Frontal cortex (tissue), 4 donors: ENCODE results near the gene CASS4. TPM values are rescaled to one million over a fixed set of nuclear protein-coding genes. Genes with fewer than 3 reads are reported as not detected.
"Not testable (repeated sequence)": the region's sequence is repeated elsewhere in the genome, so short reads cannot be mapped to it uniquely, and the experiment has no call there.

Experiments
- DNase-seq, 2 donors: peaks; one replicate each; pipeline ENCODE4 v3.0.0; 2012; ENCODE audit warnings: low spot score in 2 of 2
- FAIRE-seq: peaks from 2 replicates; lab custom pipeline; 2012; peaks lifted over from hg19 to GRCh38; lab: Jason Lieb, UNC
- total RNA-seq: library from RNA; depleted of rRNA; stranded (reverse); fragments of >200 nt; gene quantifications from one replicate; pipeline ENCODE4 v1.2.3, GENCODE V29; 2014
- donor health status: control.
- donor health status: control.
- donor health status: control.

CASS4 gene
- total RNA-seq, 1 donor from 2014 or later: under 0.01 TPM

DNA sequence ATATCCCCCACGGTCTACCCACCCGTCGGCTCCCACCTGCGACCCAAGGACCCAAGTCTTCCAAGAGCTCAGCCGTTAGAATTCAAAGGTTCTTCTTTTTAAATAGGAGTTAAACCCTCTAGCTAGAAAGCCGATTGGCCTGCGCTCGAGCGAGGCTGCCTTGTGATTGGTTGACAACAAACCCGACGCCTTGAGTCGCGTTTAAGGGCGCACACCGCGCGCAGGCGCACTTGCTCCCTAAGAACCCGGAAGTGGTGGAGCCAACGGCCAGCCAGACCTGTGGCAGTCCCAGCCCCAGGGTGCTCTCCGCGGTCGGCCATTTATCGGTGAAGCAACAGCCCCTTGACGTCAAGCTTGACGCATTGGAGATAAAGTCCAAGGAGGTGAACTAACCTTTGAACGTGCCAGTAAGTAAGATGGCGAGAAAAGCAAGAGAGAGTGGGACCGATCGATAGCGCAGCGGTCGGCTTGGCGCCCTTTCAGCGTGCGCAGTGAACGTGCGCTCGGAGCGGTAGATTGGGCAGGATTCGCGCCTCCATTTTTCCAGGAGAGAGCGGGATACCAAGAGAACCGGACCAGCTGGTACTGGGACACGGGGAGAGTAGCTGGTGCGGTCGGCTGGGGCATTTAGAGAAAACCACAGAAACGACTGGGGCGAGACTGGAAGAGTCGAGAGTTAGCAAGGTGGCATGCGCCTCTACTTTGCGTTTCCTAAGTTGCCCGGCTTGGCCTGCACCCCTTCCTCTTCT, 19.8 kb upstream of the CASS4 start, which contains the start of the genes AURKA and CSTF1:
Gene AURKA (minus strand): TSS at position 84 of the 749 bp plus-strand sequence. CDS start 4,018 bp downstream, outside the sequence.
Gene CSTF1 (plus strand): TSS at position 514 of the 749 bp plus-strand sequence. CDS start 2,908 bp downstream, outside the sequence.
- DNase-seq: peak; percentile 83 to 97
- FAIRE-seq: no peak

DNA sequence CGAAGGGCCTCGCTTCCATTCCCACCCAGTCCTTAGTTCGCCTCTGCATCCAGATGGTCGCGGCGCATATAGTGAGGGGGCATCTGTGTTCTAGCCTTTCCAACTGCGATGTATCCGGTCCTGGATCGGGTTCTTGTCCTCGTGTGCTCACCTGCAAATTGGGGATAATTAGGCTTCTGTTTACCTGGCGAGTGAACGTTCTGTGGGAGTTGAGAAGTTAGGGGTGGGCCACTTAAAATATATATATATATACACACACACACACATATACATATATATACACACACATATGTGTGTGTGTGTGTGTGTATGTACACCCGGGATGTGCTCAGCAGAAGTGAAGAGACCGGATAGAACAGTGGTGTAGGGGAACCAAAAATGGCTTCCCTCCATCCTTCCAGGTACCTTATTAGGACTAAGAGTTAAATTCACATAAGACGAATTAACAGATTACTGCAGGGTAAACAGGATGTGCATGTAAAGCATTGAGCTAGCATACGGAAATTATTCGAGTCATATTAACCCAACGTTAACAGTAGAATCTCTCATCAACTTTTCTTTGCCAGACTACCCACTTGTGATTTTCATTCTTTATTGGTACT, 19.1 kb upstream of the CASS4 start:
- no peak for FAIRE-seq
- no peak for DNase-seq

DNA sequence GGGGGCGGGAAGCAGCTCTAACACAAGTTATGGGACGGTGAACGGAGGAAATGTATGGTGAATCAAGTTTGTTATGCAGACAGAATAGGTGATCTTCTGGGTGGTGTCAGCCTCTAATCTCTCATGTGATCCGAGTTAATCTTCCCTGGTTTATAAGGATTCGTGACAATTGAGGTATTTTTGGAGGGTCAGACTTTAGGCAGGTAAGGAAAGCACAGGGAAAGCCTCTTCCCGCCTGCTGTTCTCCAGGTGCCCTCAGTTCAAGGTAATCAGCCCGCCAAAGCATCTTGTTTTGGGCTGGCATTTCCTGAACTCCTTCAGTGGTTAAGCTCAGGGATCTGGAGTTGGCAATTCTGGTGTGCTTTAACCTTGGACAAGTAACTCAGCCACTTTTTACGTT, 18.4 kb upstream of the CASS4 start:
- no peak for FAIRE-seq

DNA sequence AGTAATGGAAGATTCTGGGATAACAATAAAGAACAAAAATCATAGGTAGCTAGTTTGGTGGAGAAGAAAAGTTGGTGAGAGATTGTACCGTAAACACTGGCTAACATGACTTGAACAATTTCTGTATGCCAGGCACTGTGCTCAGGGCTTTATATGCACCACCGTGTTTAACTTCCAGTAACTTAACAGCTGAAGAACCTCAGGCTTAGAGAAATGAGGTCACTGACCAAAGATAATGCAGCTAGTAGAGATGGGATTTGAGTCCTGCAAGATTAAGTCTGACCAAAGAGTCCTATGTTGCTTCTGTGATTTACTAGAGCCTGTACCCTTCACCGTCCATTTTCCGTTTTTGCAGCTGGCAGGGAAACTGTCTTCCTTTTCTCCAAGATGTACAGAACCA, 16.9 kb upstream of the CASS4 start:
- DNase-seq (no peak), FAIRE-seq (no peak)

More for the DNA sequence above, 18.4 kb upstream of the CASS4 start:
- no peak for DNase-seq

DNA sequence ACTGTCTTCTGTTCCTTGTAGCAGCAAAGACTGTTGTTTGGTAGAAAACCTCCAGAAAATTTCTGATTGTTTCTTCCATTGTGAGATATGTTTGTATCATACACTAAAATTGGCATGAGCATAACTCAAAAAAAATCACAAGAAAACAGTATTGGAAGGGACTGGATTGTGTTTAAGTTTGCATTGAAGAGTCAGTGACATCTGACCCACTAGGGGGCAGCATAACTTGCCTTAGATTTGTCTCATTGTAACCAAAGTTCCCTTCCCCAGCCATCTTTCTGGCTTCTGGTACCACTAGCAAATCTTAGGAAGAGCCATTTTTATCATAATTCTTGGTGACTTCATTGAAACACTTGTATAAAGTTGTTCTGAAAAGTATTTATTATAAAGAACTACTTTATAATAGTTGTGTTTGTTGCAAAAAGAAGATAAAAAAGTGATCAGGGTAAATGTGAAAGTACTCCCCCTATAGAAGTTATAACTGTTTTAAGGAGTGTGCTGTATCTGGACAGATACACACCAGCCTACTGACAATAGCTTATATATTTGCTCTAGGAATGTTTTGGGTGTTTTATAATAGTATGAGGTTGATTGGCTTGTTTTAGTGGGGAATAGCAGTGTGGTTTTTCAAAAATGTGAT, 11.9 kb upstream of the CASS4 start:
- DNase-seq (peak; percentile 14 to 49), FAIRE-seq (no peak)

DNA sequence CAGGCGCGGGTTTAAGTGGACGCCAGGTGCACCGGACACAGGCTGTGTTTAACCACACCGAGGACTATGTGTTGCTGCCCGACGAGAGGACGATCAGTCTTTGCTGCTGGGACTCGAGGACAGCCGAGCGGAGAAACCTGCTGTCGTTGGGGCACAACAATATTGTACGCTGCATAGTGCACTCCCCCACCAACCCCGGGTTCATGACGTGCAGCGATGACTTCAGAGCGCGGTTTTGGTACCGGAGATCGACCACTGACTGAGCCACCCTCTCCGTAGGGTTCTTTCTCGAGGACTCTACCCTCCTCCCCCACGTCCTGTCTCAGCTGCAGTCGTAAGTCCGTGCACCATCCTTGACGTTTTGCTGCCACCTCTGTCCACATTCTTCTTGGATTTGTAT, 8.6 kb upstream of the CASS4 start:
- no peak for DNase-seq
- no peak for FAIRE-seq

DNA sequence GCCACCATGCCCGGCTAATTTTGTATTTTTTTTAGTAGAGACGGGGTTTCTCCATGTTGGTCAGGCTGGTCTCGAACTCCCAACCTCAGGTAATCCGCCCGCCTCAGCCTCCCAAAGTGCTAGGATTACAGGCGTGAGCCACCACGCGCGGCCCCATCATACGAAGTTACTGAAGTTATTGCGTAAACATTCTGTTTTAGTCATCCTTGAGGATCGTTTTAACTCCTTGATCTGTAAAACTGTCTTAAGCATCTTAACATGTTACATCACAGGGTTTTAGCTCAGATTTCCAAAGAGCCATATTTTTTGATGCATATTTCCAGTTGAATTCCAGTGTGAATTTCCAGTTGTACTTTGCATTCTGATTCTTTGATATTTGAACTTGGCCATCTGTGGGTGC, 6.7 kb upstream of the CASS4 start:
- FAIRE-seq: not testable (repeated sequence)

DNA sequence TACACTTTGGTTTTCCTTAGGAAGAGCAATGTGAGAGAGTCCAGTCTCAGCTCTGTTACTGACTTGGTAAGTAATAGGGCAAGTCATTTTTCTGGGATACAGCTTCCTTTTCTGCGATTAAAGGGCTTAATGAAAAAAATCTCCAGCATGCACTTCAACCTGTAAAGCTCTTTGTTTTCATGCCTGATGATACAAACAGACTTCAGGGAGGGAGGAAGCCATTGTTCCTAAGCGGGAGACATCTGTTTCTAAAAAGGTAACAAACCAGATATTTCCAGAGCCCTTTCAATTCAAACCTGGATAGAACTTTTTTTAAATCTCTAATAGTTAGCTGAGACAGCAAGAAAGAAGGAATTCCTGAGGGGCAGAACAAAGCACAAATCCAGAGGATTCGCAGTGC, 5.2 kb upstream of the CASS4 start:
- FAIRE-seq: no peak

More for the DNA sequence above, 6.7 kb upstream of the CASS4 start:
- DNase-seq: not testable (repeated sequence)

DNA sequence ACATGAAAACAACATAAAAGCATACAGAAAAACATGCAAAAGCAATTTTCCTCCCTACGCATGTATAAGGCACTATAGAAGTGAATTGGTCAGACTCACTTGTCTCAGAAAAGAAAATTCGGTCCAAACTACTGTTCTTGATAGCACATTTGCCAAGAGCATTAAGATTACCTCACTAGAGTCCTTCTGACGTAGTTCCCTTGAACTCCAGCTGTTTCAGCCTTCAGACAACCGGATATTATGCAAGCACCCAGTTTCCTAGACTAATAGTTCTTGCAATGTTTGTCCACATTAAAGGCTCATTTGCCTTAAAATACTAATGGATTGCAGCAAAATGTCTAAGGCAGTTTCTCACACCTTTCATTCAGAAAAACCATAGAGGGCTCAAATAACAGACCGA, 2.5 kb upstream of the CASS4 start:
- DNase-seq (no peak), FAIRE-seq (no peak)

More for the DNA sequence above, 5.2 kb upstream of the CASS4 start:
- no peak for DNase-seq

DNA sequence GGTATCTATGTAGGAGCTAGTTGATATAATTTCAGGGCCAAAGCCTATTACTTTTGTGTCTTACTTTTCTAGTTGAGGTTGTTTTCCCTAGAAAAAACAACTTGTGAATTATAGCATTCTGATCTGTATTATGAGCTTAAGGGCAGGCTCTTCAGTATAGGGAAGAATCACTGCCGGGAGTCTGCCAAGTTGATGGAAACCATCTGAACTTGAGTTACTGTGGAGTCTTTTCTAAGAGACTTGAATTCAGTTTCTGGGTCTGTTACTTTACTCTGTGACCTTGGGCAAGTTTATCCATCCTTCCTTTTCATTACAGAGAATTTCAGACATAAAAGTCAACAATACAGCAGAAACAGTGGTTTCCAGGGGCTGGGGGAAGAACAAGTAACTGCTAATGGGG, 2.1 kb upstream of the CASS4 start:
- no peak for FAIRE-seq

DNA sequence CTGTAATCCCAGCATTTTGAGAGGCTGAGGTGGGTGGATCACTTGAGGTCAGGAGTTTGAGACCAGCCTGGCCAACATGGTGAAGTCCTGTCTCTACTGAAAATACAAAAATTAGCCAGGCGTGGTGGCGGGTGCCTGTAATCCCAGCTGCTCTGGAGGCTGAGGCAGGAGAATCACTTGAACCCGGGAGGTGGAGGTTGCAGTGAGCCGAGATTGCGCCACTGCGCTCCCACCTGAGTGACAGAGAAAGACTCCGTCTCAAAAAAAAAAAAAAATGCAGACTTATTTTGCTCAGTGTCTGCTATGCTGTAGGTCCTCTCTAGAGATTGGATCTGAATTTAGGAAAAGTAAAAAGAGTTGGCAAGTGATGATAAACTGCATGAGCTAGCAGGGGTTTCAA, 773 bp upstream of the CASS4 start:
- not testable (repeated sequence) for FAIRE-seq, DNase-seq

More for the DNA sequence above, 2.1 kb upstream of the CASS4 start:
- no peak for DNase-seq

DNA sequence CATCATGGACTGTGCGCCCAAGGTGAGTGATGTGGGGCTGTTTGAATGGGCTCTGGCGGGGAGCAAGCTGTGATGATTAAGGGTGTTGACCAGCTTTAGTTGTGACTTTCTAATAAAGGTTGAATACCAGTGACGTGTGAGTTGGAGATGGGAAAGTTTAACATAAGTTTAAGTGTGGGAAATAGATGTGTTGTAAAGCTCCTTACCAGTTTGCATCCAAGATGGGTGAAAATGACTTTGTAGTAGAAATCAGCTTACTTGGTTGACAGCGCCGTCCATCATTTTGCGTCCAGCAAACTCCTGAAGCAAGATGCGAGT, 372 bp downstream of the CASS4 start:
- FAIRE-seq: no peak
- DNase-seq: no peak

DNA sequence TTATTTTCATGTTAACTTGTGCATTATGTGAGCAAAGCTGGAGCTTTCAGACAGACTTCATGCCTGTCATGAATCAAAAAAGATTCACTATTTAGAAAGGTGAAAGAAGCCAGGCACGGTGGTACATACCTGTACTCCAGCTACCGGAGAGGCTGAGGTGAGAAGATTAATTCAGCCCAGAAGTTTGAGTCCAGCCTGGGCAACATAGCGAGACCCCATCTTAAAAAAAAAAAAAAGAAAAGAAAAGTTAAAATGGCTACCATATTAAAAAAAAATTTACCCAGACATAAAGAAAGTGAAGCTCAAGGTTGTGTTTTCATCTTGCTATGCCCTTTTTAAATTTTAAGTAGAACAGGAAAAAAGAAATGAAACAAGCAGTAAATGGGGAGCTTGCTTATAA, 889 bp downstream of the CASS4 start:
- FAIRE-seq: no peak
- DNase-seq: no peak

DNA sequence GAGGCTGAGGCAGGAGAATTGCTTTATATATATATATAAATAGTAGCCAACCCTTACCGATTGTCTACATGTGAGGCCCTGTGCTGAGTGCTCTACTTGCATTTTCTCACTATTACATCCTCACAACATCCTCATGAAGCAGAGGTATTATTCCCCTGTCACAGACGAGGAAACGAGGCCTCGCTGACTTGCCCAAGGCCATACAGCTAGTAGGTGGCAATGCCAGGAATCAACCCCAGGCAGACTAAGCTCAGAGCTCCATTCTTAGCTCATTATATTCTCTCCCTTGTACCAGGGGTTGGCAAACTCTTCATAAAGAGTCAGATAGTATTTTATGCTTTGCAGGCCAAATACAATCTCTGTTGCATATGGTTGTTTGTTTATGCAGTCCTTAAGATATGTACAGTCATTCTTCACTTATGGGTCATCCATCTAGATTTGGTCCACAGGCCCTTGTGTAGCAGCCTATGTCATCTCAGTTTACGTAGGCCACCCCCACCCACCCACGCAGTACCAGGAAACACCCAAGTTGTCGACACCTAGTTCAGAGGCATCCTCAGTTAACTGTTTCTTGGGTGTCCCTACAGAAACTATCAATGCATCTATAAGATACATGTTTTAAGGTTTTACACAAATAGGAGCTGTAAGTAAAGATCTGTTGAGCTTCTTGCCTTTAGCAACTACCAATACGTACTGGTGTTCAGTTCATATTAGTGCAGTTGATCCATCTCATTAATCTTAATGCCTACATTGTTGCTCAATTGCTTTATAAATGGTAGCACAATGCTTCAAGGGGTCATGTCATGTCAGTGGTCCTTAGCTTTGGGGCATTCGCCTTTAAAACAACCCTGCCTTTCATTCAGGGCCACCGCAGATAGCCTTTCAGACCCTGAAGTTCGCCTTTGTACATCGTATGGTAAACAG, 3.0 kb downstream of the CASS4 start:
- DNase-seq (no peak), FAIRE-seq (no peak)

DNA sequence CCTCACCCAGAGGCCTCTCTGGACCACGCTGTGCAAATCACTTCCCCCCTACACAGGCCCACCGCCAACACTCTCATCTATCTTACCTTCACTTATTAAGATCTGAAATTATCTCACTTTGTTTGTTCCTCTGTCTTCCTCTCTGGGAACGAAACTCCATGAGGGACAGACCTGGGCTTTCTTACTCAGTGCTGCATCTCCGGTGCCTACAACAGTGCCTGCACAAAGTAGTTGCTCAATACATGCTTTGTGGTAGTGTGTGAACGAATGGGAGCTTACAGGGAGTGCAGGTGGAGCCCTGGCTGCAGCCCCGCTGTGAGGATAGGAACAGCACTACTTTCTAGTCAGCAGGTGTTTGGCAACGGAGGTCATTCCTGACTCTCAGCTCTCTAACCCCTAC, 5.3 kb downstream of the CASS4 start:
- FAIRE-seq: no peak
- no peak for DNase-seq

DNA sequence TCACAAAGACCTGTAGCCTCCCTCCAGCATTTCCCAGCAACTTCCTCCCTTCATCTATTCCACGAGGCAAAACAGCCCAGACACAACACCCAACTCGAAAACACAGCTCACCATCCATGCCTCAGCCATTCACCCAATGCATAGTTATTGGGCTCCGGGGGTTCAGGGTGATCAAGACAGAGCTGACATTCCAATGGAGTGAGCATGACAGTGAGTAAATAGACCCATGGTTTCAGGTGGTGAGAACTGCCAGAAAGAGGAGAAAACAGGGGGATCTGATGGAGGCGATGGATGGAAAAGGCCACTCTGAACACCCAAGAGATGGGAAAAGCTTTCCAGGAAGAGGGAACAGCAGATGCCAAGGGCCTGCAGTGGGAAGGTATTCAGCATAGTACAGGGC, 5.9 kb downstream of the CASS4 start:
- no peak for DNase-seq
- no peak for FAIRE-seq

DNA sequence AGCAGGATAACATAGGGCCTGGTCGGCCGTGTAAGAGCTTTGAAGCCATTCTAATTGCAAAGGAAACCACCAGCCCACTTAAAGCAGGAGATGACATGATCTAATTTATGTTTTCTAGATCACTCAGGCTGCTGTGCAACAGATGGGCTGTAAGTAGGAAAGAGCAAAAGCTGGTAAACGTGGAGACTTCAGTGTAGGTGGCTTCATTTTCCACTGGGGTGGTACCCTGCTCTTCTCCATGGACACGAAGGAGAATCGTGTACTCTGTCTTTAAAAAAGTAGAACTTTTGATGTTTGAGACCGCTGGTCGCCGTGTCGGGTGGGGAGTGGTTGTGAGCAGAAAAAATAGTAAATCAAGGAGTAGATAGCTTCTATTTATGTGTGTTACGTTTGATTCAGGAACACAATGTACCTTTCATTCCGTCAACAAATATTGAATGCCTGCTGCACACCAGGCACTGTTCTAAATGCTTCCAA, 6.4 kb downstream of the CASS4 start:
- FAIRE-seq (no peak), DNase-seq (no peak)

DNA sequence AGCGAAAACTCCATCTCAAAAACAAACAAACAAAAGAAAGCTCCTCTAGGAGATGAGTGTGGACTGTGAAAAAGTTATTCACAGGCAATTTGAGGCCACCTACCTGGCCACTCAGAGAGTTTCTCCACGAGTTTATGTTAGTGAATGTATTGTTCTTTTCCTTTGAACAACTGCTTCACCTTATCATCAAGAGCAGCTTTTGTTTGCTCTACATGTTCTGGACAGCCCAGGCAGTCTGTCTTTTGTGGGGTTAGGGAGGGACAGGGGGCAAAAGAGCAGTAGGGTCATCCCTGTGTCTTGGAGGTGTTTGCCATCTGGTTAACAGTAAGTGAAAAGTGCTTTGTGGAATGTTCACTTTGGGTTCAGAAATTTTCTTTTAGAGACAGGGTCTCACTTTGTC, 8.0 kb downstream of the CASS4 start:
- DNase-seq: no peak
- FAIRE-seq: no peak

DNA sequence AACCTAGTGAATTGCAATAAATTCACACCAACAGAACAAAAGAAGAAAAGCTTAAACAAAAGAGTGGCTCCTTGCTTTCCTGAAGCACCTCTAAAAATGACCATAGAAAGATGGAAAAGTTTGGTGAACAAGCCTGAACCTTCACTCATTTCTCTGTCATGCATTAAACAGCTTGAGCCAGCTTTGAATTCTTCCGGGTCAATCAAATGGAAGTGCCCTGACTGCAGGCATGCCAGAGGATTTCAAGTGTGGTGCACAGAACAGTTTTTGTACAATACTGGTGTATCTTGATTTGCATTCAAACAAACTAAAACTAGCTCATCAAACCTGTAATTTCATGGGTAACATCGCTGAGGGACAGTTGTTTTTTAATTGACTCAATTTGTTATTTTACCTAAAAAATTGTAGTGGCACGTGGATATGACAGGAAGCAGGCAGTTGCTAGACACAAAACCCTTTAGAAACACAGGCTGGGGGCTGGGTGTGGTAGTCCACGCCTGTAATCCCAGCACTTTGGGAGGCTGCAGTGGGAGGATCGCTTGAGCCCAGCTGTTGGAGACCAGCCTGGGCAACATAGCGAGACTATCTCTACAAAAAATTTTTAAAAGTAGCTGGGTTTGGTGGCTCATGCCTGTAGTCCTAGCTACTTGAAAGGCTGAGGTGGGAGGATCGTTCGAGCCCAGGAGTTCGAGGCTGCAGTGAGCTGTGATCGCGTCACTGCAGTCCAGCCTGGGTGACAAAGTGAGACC, 9.1 kb downstream of the CASS4 start:
- no peak for FAIRE-seq
- no peak for DNase-seq
